BE2C (cell line): ENCODE measurements around the gene METTL24.

Experiments used
- DNase-seq: peaks from one replicate; pipeline ENCODE4 v3.0.0-alpha.2; 2020
- H3K27me3 ChIP-seq: fragments of 250-450 bp; sonication (Bioruptor Pico); 2 replicates; pipeline ENCODE4 v1.5.1; 2020; ENCODE audit warnings: mild to moderate bottlenecking
- H3K36me3 ChIP-seq: fragments of 250-450 bp; sonication (Bioruptor Pico); 2 replicates; pipeline ENCODE4 v1.5.1; 2020; ENCODE audit warnings: mild to moderate bottlenecking
- H3K4me1 ChIP-seq: fragments of 250-450 bp; sonication (Bioruptor Pico); 2 replicates; pipeline ENCODE4 v1.5.1; 2020
- H3K4me3 ChIP-seq: 2 replicates; pipeline ENCODE4 v1.5.1; 2011; ENCODE audit warnings: low read depth, low read length
- H3K9me3 ChIP-seq: fragments of 250-450 bp; sonication (Bioruptor Pico); 2 replicates; pipeline ENCODE4 v1.5.1; 2020
- TF ChIP-seq, protein P1 (sequence below): IDR thresholded peaks from 2 replicates; pipeline ENCODE4 v1.5.1; 2012; ENCODE audit warnings: mild to moderate bottlenecking, low read depth, low read length

The METTL24 gene

DNA sequence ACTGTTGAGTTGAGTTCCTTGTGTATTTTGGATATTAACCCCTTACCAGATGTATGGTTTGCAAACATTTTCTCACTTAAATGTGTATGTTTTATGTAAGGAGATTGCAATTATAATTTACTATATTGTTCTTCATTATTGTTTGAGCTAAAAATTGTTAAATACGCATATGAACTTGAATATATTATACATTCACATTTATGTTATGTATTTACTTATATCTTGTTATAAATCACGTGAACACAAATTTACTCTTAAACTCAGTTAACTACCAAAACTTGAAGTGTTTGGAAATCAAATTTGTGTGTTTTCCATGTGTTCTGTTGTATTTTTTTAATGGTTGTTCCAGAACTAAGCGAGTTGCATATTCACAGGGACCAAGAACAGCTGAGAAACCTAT lies 159.6 kb downstream of the METTL24 start:
- Histone ChIP-seq H3K4me3 (no peak overlapping the region), H3K9me3 (no peaks in the 10 kb centered on the region), H3K4me1 (peaks cover 11% of the 10 kb centered on the region), H3K27me3 (no peaks in the 10 kb centered on the region), H3K36me3 (peaks cover 4% of the 10 kb centered on the region)
- DNase-seq: no peak
- TF ChIP-seq, protein P1, sequence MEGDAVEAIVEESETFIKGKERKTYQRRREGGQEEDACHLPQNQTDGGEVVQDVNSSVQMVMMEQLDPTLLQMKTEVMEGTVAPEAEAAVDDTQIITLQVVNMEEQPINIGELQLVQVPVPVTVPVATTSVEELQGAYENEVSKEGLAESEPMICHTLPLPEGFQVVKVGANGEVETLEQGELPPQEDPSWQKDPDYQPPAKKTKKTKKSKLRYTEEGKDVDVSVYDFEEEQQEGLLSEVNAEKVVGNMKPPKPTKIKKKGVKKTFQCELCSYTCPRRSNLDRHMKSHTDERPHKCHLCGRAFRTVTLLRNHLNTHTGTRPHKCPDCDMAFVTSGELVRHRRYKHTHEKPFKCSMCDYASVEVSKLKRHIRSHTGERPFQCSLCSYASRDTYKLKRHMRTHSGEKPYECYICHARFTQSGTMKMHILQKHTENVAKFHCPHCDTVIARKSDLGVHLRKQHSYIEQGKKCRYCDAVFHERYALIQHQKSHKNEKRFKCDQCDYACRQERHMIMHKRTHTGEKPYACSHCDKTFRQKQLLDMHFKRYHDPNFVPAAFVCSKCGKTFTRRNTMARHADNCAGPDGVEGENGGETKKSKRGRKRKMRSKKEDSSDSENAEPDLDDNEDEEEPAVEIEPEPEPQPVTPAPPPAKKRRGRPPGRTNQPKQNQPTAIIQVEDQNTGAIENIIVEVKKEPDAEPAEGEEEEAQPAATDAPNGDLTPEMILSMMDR: no peak

DNA sequence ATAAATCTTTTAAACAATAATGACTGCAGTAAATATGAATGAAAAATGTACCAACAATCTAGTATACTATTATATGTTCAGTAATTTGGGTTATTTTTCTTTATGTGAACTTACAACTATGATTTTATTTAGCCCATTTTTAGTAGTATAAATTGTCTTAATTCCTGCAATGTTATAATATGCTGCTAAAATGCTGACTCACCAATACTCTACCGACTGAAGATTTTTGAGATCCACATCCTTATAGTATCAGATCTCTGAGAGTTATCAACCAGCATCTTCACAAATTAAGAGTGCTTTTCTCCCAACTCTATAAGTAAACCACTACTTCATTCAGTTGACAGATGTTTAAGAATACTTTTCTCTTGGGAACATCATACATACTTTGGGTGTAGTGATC lies 161.3 kb downstream of the METTL24 start:
- no peak for DNase-seq
- peaks cover 7% of the 10 kb centered on the region for H3K36me3 ChIP-seq
- no peak overlapping the region for H3K4me3 ChIP-seq
- peaks cover 11% of the 10 kb centered on the region for H3K4me1 ChIP-seq
- no peaks in the 10 kb centered on the region for H3K27me3 ChIP-seq
- TF ChIP-seq, protein P1: no peak
- no peaks in the 10 kb centered on the region for H3K9me3 ChIP-seq

DNA sequence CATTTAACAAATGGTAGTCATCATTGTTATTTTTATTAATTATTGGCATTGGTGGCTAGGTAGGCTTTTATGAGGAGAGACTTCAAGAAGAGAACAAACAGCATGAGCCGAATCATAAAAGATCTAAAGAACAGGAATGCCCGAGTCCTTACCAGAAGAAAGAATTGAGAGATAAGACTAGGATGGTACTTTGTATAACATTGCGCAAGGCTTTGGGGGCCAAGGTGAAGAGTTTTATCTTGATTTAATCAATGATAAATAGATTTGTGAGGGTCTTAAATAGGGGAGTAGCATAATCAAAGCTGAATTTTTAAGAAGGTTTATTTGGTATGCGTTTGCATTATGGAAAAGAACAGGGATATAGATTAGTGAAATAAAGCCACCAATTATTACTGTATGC lies 162.5 kb downstream of the METTL24 start:
- no peaks in the 10 kb centered on the region for H3K27me3 ChIP-seq
- H3K9me3 ChIP-seq: no peaks in the 10 kb centered on the region

More for the DNA sequence above, 162.5 kb downstream of the METTL24 start:
- peaks cover 6% of the 10 kb centered on the region; the same call in 1 of the 2 replicates for H3K4me1 ChIP-seq
- H3K4me3 ChIP-seq: no peak overlapping the region
- H3K36me3 ChIP-seq: peaks cover 7% of the 10 kb centered on the region
- TF ChIP-seq, protein P1: no peak
- DNase-seq: no peak
